Subcutaneous abdominal adipose tissue (tissue), 5 donors: Measurements from ENCODE around the gene BMPR1A.

ENCODE experiments used
- H3K27ac ChIP-seq: one replicate; pipeline ENCODE4 v1.7.0; 2013; ENCODE audit warnings: low read depth, mild to moderate bottlenecking, inconsistent platforms, low read length, moderate library complexity
- H3K27me3 ChIP-seq, 5 donors: one replicate each; pipeline ENCODE4 v1.7.0; 2013; ENCODE audit warnings: low read length in 5 of 5, inconsistent platforms in 1 of 5; ENCODE audit not compliant: control insufficient read depth in 5 of 5, insufficient read depth in 4 of 5
- H3K36me3 ChIP-seq, 5 donors: one replicate each; pipeline ENCODE4 v1.7.0; 2013; ENCODE audit warnings: low read length in 5 of 5; ENCODE audit not compliant: control insufficient read depth in 5 of 5, insufficient read depth in 5 of 5
- H3K4me1 ChIP-seq, 5 donors: one replicate each; pipeline ENCODE4 v1.7.0; 2013; ENCODE audit warnings: low read length in 5 of 5, mild to moderate bottlenecking in 3 of 5, moderate library complexity in 1 of 5; ENCODE audit not compliant: control insufficient read depth in 5 of 5, insufficient read depth in 5 of 5
- H3K4me3 ChIP-seq, 5 donors: one replicate each; pipeline ENCODE4 v1.7.0; 2013; ENCODE audit warnings: low read length in 5 of 5, low read depth in 1 of 5
- H3K9ac ChIP-seq, 5 donors: one replicate each; pipeline ENCODE4 v1.7.0; 2013; ENCODE audit warnings: low read length in 5 of 5, mild to moderate bottlenecking in 4 of 5, moderate library complexity in 3 of 5
- H3K9me3 ChIP-seq, 5 donors: one replicate each; pipeline ENCODE4 v1.7.0; 2013; ENCODE audit warnings: low read length in 5 of 5; ENCODE audit not compliant: control insufficient read depth in 5 of 5
- donor health status: healthy.
- donor health status: healthy.
- donor health status: healthy.
- donor health status: healthy.
- donor health status: healthy.

The BMPR1A gene

GRCh38 chr10:86888585-86889381 is 132.4 kb downstream of the BMPR1A start:
- no peak overlapping the region for H3K9ac ChIP-seq
- no peaks in the 10 kb centered on the region for H3K27me3 ChIP-seq
- H3K27ac ChIP-seq: no peak overlapping the region
- H3K9me3 ChIP-seq: no peaks in the 10 kb centered on the region
- peaks cover 2 to 5% (median 4%) of the 10 kb centered on the region in 5 donors for H3K36me3 ChIP-seq
- peaks cover 0 to 5% (median 0%) of the 10 kb centered on the region in 5 donors for H3K4me1 ChIP-seq
- H3K4me3 ChIP-seq: no peak overlapping the region

GRCh38 chr10:86889997-86890396 is 133.6 kb downstream of the BMPR1A start:
- H3K9me3 ChIP-seq: no peaks in the 10 kb centered on the region
- no peak overlapping the region for H3K9ac ChIP-seq
- H3K36me3 ChIP-seq: peaks cover 2 to 12% (median 5%) of the 10 kb centered on the region in 5 donors
- H3K4me3 ChIP-seq: no peak overlapping the region
- H3K27me3 ChIP-seq: no peaks in the 10 kb centered on the region
- peaks cover 0 to 5% (median 0%) of the 10 kb centered on the region in 5 donors for H3K4me1 ChIP-seq
- no peak overlapping the region for H3K27ac ChIP-seq

GRCh38 chr10:86898511-86898910 is 142.1 kb downstream of the BMPR1A start:
- H3K4me1 ChIP-seq: peaks cover 0 to 18% (median 0%) of the 10 kb centered on the region in 5 donors
- no peaks in the 10 kb centered on the region for H3K9me3 ChIP-seq
- no peak overlapping the region for H3K27ac ChIP-seq
- H3K9ac ChIP-seq: no peak overlapping the region
- peaks cover 4 to 13% (median 11%) of the 10 kb centered on the region in 5 donors for H3K36me3 ChIP-seq
- H3K4me3 ChIP-seq: no peak overlapping the region
- H3K27me3 ChIP-seq: no peaks in the 10 kb centered on the region

GRCh38 chr10:86899132-86899531 is 142.7 kb downstream of the BMPR1A start:
- Histone ChIP-seq H3K27me3 (no peaks in the 10 kb centered on the region), H3K9me3 (no peaks in the 10 kb centered on the region), H3K27ac (no peak overlapping the region), H3K4me3 (no peak overlapping the region), H3K36me3 (peaks cover 4 to 11% (median 7%) of the 10 kb centered on the region in 5 donors), H3K4me1 (peaks cover 0 to 18% (median 0%) of the 10 kb centered on the region in 5 donors), H3K9ac (no peak overlapping the region)

DNA sequence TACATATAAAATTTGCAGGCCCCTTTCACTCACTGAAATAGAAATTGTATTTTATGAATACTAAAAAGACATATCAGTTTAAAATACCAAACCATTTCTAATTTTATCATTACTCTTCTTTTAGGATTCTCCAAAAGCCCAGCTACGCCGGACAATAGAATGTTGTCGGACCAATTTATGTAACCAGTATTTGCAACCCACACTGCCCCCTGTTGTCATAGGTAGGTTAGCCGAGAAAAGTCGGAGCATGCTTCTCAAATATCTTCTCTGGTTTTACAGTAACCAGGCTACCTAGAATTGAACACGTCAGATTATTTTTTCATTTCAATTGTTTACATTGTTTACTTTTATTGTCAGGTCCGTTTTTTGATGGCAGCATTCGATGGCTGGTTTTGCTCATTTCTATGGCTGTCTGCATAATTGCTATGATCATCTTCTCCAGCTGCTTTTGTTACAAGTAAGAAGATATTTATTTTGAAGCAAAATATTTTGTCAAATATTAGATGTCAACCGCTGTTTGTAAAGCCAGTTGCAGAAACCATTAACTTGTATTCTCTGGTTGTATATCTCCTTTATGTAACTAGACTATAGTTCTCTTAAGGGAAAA is 143.4 kb downstream of the BMPR1A start:
- no peak overlapping the region for H3K4me3 ChIP-seq
- H3K36me3 ChIP-seq: peaks cover 4 to 11% (median 8%) of the 10 kb centered on the region in 5 donors
- no peaks in the 10 kb centered on the region for H3K27me3 ChIP-seq
- no peak overlapping the region for H3K9ac ChIP-seq
- no peaks in the 10 kb centered on the region for H3K9me3 ChIP-seq
- H3K4me1 ChIP-seq: peaks cover 0 to 18% (median 0%) of the 10 kb centered on the region in 5 donors
- H3K27ac ChIP-seq: no peak overlapping the region

GRCh38 chr10:86900955-86901354 is 144.5 kb downstream of the BMPR1A start:
- Histone ChIP-seq H3K27me3 (no peaks in the 10 kb centered on the region), H3K4me1 (peaks cover 0 to 18% (median 0%) of the 10 kb centered on the region in 5 donors), H3K27ac (no peak overlapping the region), H3K36me3 (peaks cover 7 to 13% (median 10%) of the 10 kb centered on the region in 5 donors), H3K9ac (no peak overlapping the region), H3K4me3 (no peak overlapping the region), H3K9me3 (peaks cover 0 to 1% (median 0%) of the 10 kb centered on the region in 5 donors)

DNA sequence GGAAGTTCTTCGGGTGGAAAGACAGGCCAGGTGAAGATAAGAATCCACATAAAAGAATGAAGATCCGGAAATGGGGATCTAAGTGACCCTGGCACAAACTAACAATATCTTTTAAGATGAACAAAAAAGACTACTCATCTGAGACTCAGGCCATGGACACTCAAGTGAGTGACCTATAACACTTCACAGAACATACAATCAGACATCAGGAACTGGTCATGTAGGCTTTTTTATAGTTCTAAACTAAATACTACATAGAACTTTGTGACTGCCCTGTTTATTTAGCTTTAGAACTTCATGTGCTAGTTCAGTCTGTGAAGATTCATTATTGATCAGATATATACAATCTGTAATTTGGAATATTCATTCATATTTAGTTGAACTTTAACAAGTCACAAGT is 148.2 kb downstream of the BMPR1A start:
- H3K9me3 ChIP-seq: peaks cover 2 to 8% (median 3%) of the 10 kb centered on the region in 5 donors
- H3K27ac ChIP-seq: no peak overlapping the region
- peaks cover 9 to 25% (median 12%) of the 10 kb centered on the region in 5 donors for H3K36me3 ChIP-seq
- peaks cover 0 to 12% (median 0%) of the 10 kb centered on the region in 5 donors for H3K4me1 ChIP-seq
- no peak overlapping the region for H3K4me3 ChIP-seq
- no peak overlapping the region for H3K9ac ChIP-seq
- H3K27me3 ChIP-seq: no peaks in the 10 kb centered on the region

- peaks cover 9 to 25% (median 12%) of the 10 kb centered on the region in 5 donors for H3K36me3 ChIP-seq
- H3K27ac ChIP-seq: no peak overlapping the region
- no peak overlapping the region for H3K4me3 ChIP-seq
These were observed 149.0 kb downstream of the BMPR1A start for GRCh38 chr10:86905429-86905828.

GRCh38 chr10:86914734-86915133 is 158.3 kb downstream of the BMPR1A start:
- no peak overlapping the region for H3K9ac ChIP-seq
- peaks cover 0 to 2% (median 0%) of the 10 kb centered on the region in 5 donors for H3K4me1 ChIP-seq
- peaks cover 15 to 32% (median 23%) of the 10 kb centered on the region in 5 donors for H3K36me3 ChIP-seq
- no peaks in the 10 kb centered on the region for H3K27me3 ChIP-seq
- H3K4me3 ChIP-seq: no peak overlapping the region
- H3K9me3 ChIP-seq: no peaks in the 10 kb centered on the region
- H3K27ac ChIP-seq: no peak overlapping the region

More at GRCh38 chr10:86905429-86905828, 149.0 kb downstream of the BMPR1A start:
- H3K27me3 ChIP-seq: no peaks in the 10 kb centered on the region
- peaks cover 2 to 8% (median 3%) of the 10 kb centered on the region in 5 donors for H3K9me3 ChIP-seq
- H3K4me1 ChIP-seq: peaks cover 0 to 10% (median 0%) of the 10 kb centered on the region in 5 donors
- H3K9ac ChIP-seq: no peak overlapping the region

- no peaks in the 10 kb centered on the region for H3K9me3 ChIP-seq
- H3K27me3 ChIP-seq: no peaks in the 10 kb centered on the region
- H3K27ac ChIP-seq: no peak overlapping the region
- peaks cover 0 to 11% (median 0%) of the 10 kb centered on the region in 5 donors for H3K4me1 ChIP-seq
- peak overlapping the region in 1 of 5 donors; percentile 63 for H3K9ac ChIP-seq
- no peak overlapping the region for H3K4me3 ChIP-seq
- H3K36me3 ChIP-seq: peaks cover 27 to 46% (median 30%) of the 10 kb centered on the region in 5 donors
These were observed 161.6 kb downstream of the BMPR1A start for GRCh38 chr10:86918022-86918471.
